Parathyroid adenoma (tissue), 2 donors: ENCODE measurements around the gene CASKIN2.

Source experiments
- H2AFZ ChIP-seq: fragments of 300-600 bp; sonication (generic); one replicate; pipeline ENCODE4 v1.7.0; 2017; ENCODE audit warnings: antibody characterized with exemption, mild to moderate bottlenecking
- H3K27ac ChIP-seq: fragments of 300-600 bp; sonication (generic); one replicate; pipeline ENCODE4 v1.7.0; 2017
- H3K27me3 ChIP-seq: fragments of 300-600 bp; sonication (generic); one replicate; pipeline ENCODE4 v1.7.0; 2017; ENCODE audit warnings: low read length; ENCODE audit not compliant: control insufficient read depth, insufficient read depth
- H3K36me3 ChIP-seq: fragments of 300-600 bp; sonication (generic); one replicate; pipeline ENCODE4 v1.7.0; 2017; ENCODE audit warnings: low read length; ENCODE audit not compliant: control insufficient read depth, insufficient read depth
- H3K4me1 ChIP-seq: fragments of 300-600 bp; sonication (generic); one replicate; pipeline ENCODE4 v1.7.0; 2017; ENCODE audit warnings: control low read depth
- H3K4me2 ChIP-seq: fragments of 300-600 bp; sonication (generic); one replicate; pipeline ENCODE4 v1.7.0; 2017; ENCODE audit warnings: low read length
- H3K4me3 ChIP-seq: fragments of 300-600 bp; sonication (generic); one replicate; pipeline ENCODE4 v1.7.0; 2017; ENCODE audit warnings: low read depth, low read length
- H3K79me2 ChIP-seq: fragments of 300-600 bp; sonication (generic); one replicate; pipeline ENCODE4 v1.7.0; 2017; ENCODE audit warnings: control low read depth
- H3K9ac ChIP-seq: fragments of 300-600 bp; sonication (generic); one replicate; pipeline ENCODE4 v1.7.0; 2017; ENCODE audit warnings: mild to moderate bottlenecking
- H3K9me3 ChIP-seq: fragments of 300-600 bp; sonication (generic); one replicate; pipeline ENCODE4 v1.7.0; 2017; ENCODE audit warnings: low read length; ENCODE audit not compliant: control insufficient read depth
- CTCF ChIP-seq: fragments of 300-600 bp; sonication (generic); IDR thresholded peaks from one replicate; pipeline ENCODE4 v1.7.0; 2017; ENCODE audit warnings: antibody characterized with exemption, mild to moderate bottlenecking
- donor health status: primary hyperparathyroidism.

Gene CASKIN2

GRCh38 chr17:75494326-75494877, 20.9 kb downstream of the CASKIN2 start:
- no peak overlapping the region for H3K27ac ChIP-seq
- no peak overlapping the region for H3K4me2 ChIP-seq
- no peak overlapping the region for H3K4me3 ChIP-seq
- no peaks in the 10 kb centered on the region for H3K79me2 ChIP-seq
- H3K9me3 ChIP-seq = no peaks in the 10 kb centered on the region
- H3K4me1 ChIP-seq = peaks cover 7% of the 10 kb centered on the region
- H2AFZ ChIP-seq = no peak overlapping the region
- H3K27me3 ChIP-seq = no peaks in the 10 kb centered on the region
- TF ChIP-seq CTCF = no peak
- no peak overlapping the region for H3K9ac ChIP-seq
- H3K36me3 ChIP-seq = no peaks in the 10 kb centered on the region

GRCh38 chr17:75493476-75494129, 21.7 kb downstream of the CASKIN2 start:
- H3K79me2 ChIP-seq = no peaks in the 10 kb centered on the region
- H3K9ac ChIP-seq = no peak overlapping the region
- H2AFZ ChIP-seq = no peak overlapping the region
- TF ChIP-seq CTCF = no peak
- H3K36me3 ChIP-seq = no peaks in the 10 kb centered on the region
- H3K4me1 ChIP-seq = peaks cover 7% of the 10 kb centered on the region
- no peaks in the 10 kb centered on the region for H3K9me3 ChIP-seq
- no peak overlapping the region for H3K4me2 ChIP-seq
- H3K27ac ChIP-seq = no peak overlapping the region
- H3K4me3 ChIP-seq = no peak overlapping the region
- no peaks in the 10 kb centered on the region for H3K27me3 ChIP-seq

GRCh38 chr17:75492555-75493168, 22.7 kb downstream of the CASKIN2 start:
- Histone ChIP-seq H3K4me3 (no peak overlapping the region), H3K9ac (no peak overlapping the region), H2AFZ (no peak overlapping the region), H3K36me3 (no peaks in the 10 kb centered on the region), H3K79me2 (no peaks in the 10 kb centered on the region), H3K27ac (no peak overlapping the region), H3K27me3 (no peaks in the 10 kb centered on the region), H3K9me3 (no peaks in the 10 kb centered on the region), H3K4me2 (no peak overlapping the region), H3K4me1 (peaks cover 7% of the 10 kb centered on the region)
- no peak for TF ChIP-seq CTCF

DNA sequence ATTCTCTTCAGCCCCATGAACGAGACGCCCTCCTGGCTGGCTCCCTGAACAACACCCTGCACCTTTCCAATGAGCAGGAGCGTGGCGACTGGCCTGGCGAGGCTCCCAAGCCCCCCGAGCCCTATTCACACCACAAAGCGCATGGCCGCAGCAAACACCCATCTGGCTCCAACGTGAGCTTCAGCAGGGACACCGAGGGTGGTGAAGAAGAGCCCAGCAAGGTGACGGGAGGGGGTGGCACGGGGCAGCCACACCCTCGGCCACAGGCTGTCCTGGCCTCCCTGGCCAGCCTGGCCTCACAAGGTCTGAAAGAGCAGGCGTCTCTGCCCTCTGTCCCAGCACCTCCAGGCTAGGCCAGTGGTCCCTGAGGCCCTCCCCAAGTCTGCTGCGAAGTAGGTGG, 23.7 kb downstream of the CASKIN2 start:
- peaks cover 7% of the 10 kb centered on the region for H3K4me1 ChIP-seq
- no peaks in the 10 kb centered on the region for H3K36me3 ChIP-seq
- no peaks in the 10 kb centered on the region for H3K9me3 ChIP-seq
- no peak overlapping the region for H3K4me3 ChIP-seq
- no peak overlapping the region for H3K9ac ChIP-seq
- H2AFZ ChIP-seq = no peak overlapping the region
- no peaks in the 10 kb centered on the region for H3K79me2 ChIP-seq
- H3K4me2 ChIP-seq = no peak overlapping the region
- H3K27ac ChIP-seq = no peak overlapping the region
- no peak for TF ChIP-seq CTCF
- H3K27me3 ChIP-seq = no peaks in the 10 kb centered on the region
